ENCODE results near the gene KANSL3.

- no peak for TF ChIP-seq PKNOX1 (IDR thresholded peaks at IDR 0.05)
- TF ChIP-seq SP1 (IDR thresholded peaks at IDR 0.05), result no peak
- no peak for TF ChIP-seq ELF4 (IDR thresholded peaks at IDR 0.05)
- TF ChIP-seq ARNT (IDR thresholded peaks at IDR 0.05), result no peak
- TF ChIP-seq FOXK2 (IDR thresholded peaks at IDR 0.05), result no peak
- no peak for TF ChIP-seq FOXM1 (IDR thresholded peaks at IDR 0.05; ENCODE audit: borderline replicate concordance)
- TF ChIP-seq BHLHE40 (IDR thresholded peaks at IDR 0.05; ENCODE audit: borderline replicate concordance), result no peak
- no peak for TF ChIP-seq HDGF (IDR thresholded peaks at IDR 0.05; ENCODE audit: borderline replicate concordance)
- TF ChIP-seq SUZ12 (IDR thresholded peaks at IDR 0.05), result no peak
- TF ChIP-seq ZNF384 (IDR thresholded peaks at IDR 0.05), result no peak
- no peak for TF ChIP-seq L3MBTL2 (conservative IDR thresholded peaks at IDR 0.05)
- TF ChIP-seq TARDBP (IDR thresholded peaks at IDR 0.05), result no peak
- no peak for TF ChIP-seq NFRKB (IDR thresholded peaks at IDR 0.05)
- TF ChIP-seq FOXA1 (IDR thresholded peaks at IDR 0.05), result no peak
Measured at GRCh38 chr2:96558485-96558884, 79.6 kb downstream of the KANSL3 start.

Data from HEK293T (cell line).